B cell (primary cell): Measurements from ENCODE around the gene AKAP9. TPM values are rescaled to one million over a fixed set of nuclear protein-coding genes. Genes with fewer than 3 reads are reported as not detected.

ENCODE experiments used
- ATAC-seq: fragments of 200-7000 bp; cut with Tn5 transposase; one replicate; pipeline ENCODE4 v1.10.0; 2021; ENCODE audit warnings: low read depth, mild to moderate bottlenecking, moderate number of reproducible peaks, moderate library complexity
- CTCF ChIA-PET: fragments of 350-600 bp; sonication (Branson Sonifier 250); formaldehyde crosslinking; loops from one replicate; lab custom pipeline; 2021; ENCODE audit warnings: antibody characterized with exemption, inconsistent platforms; lab: Charles Lee
- POLR2A ChIA-PET: fragments of 350-600 bp; sonication (Branson Sonifier 250); formaldehyde crosslinking; loops from one replicate; lab custom pipeline; 2021; ENCODE audit warnings: antibody characterized with exemption; lab: Charles Lee
- DNase-seq: peaks from one replicate; pipeline ENCODE4 v3.0.0; 2013
- H2AFZ ChIP-seq: 2 replicates; pipeline ENCODE4 v1.6.1; 2012; ENCODE audit warnings: mild to moderate bottlenecking, low read depth, low read length; ENCODE audit not compliant: insufficient read depth, poor library complexity, severe bottlenecking
- H3K27ac ChIP-seq, 2 donors: 1 replicate in 1 of 2; 2 replicates in 1 of 2; pipeline ENCODE4 v1.5.1; 2012 to 2013; ENCODE audit warnings: low read length in 2 of 2, mild to moderate bottlenecking in 2 of 2, moderate library complexity in 1 of 2
- H3K27me3 ChIP-seq, 4 experiments: fragments of 200-600 bp in 1 of 4; sonication (generic) in 1 of 4; replicated peaks in 1 of 4; 1 replicate in 2 of 4; 2 replicates in 2 of 4; pipeline versions ENCODE4 v1.6.1 to v1.7.0; 2013 to 2016; ENCODE audit warnings: low read length in 3 of 4, mild to moderate bottlenecking in 2 of 4, mixed read lengths in 1 of 4, moderate library complexity in 1 of 4; ENCODE audit not compliant: insufficient read depth in 4 of 4, control insufficient read depth in 3 of 4; ENCODE audit errors: control extremely low read depth in 1 of 4
- H3K36me3 ChIP-seq, 2 experiments: replicated peaks in 1 of 2; 1 replicate in 1 of 2; 2 replicates in 1 of 2; pipeline versions ENCODE4 v1.6.1 to v1.7.1; 2013; ENCODE audit warnings: low read length in 1 of 2; ENCODE audit not compliant: insufficient read depth in 2 of 2, control insufficient read depth in 1 of 2; ENCODE audit errors: control extremely low read depth in 1 of 2, extremely low read depth in 1 of 2
- H3K4me1 ChIP-seq, 2 donors: fragments of 200-600 bp in 1 of 2; sonication (generic) in 1 of 2; 1 replicate in 1 of 2; 2 replicates in 1 of 2; pipeline versions ENCODE4 v1.5.1 to v1.6.1; 2013 to 2017; ENCODE audit warnings: low read length in 2 of 2; ENCODE audit not compliant: control insufficient read depth in 2 of 2, insufficient read depth in 2 of 2
- H3K4me2 ChIP-seq: replicated peaks from 2 replicates; pipeline ENCODE3; 2012; ENCODE audit warnings: mild to moderate bottlenecking, low read depth, low read length; ENCODE audit not compliant: poor library complexity, severe bottlenecking
- H3K4me3 ChIP-seq, 5 experiments: fragments of 200-600 bp in 1 of 5; sonication (generic) in 1 of 5; 1 replicate in 3 of 5; 2 replicates in 2 of 5; pipeline versions ENCODE4 v1.5.1 to v1.7.0; 2011 to 2016; ENCODE audit warnings: low read length in 4 of 5, mild to moderate bottlenecking in 4 of 5, low read depth in 2 of 5, control low read depth in 1 of 5, moderate library complexity in 1 of 5; ENCODE audit not compliant: insufficient read depth in 1 of 5; ENCODE audit errors: control extremely low read depth in 1 of 5, extremely low read depth in 1 of 5
- H3K79me2 ChIP-seq: fragments of 200-600 bp; sonication (generic); one replicate; pipeline ENCODE4 v1.6.0; 2016; ENCODE audit warnings: low read length; ENCODE audit not compliant: control insufficient read depth, insufficient read depth
- H3K9ac ChIP-seq: fragments of 200-600 bp; sonication (generic); 2 replicates; pipeline ENCODE4 v1.6.1; 2017; ENCODE audit warnings: mild to moderate bottlenecking, low read length, moderate library complexity
- H3K9me3 ChIP-seq, 3 donors: one replicate each; pipeline versions ENCODE4 v1.6.1 to v1.7.1; 2013; ENCODE audit warnings: low read length in 2 of 3; ENCODE audit not compliant: control insufficient read depth in 2 of 3, insufficient read depth in 1 of 3; ENCODE audit errors: control extremely low read depth in 1 of 3
- H4K20me1 ChIP-seq: 2 replicates; pipeline ENCODE4 v1.6.0; 2012; ENCODE audit warnings: mild to moderate bottlenecking, low read length; ENCODE audit not compliant: insufficient read depth, control insufficient read depth, poor library complexity, severe bottlenecking
- H3K27ac Mint-ChIP-seq: one replicate; pipeline ENCODE4 v1.8.0; 2021; ENCODE audit warnings: mixed read lengths
- H3K27me3 Mint-ChIP-seq: one replicate; pipeline ENCODE4 v1.8.0; 2021; ENCODE audit warnings: mixed read lengths
- H3K4me1 Mint-ChIP-seq: one replicate; pipeline ENCODE4 v1.8.0; 2021; ENCODE audit warnings: mixed read lengths
- H3K4me3 Mint-ChIP-seq: one replicate; pipeline ENCODE4 v1.8.0; 2021; ENCODE audit warnings: mixed read lengths
- H3K9me3 Mint-ChIP-seq: one replicate; pipeline ENCODE4 v1.8.0; 2022; ENCODE audit warnings: mixed read lengths; ENCODE audit not compliant: insufficient read depth
- CTCF ChIP-seq: fragments of 200-600 bp; IDR thresholded peaks from one replicate; pipeline ENCODE4 v1.8.0; 2022; ENCODE audit warnings: antibody characterized with exemption, mild to moderate bottlenecking
- EZH2 ChIP-seq: IDR thresholded peaks from 2 replicates; pipeline ENCODE4 v1.6.1; 2012; ENCODE audit warnings: borderline replicate concordance, low read depth, mild to moderate bottlenecking, moderate library complexity, low read length; ENCODE audit not compliant: insufficient read depth, poor library complexity, severe bottlenecking
- WGBS: methylation state at CpG from one replicate; pipeline ENCODE4 v1.1.5; 2013; ENCODE audit warnings: missing lambda C conversion rate; ENCODE audit not compliant: insufficient coverage; 5-methylcytosine and 5-hydroxymethylcytosine counted together
- intact Hi-C: fragments of 100-400 bp; cut with micrococcal nuclease; formaldehyde crosslinking; loops from one replicate; pipeline ENCODE4 v1.10.0; 2022
- polyA plus RNA-seq: library from polyadenylated mRNA; depleted of rRNA; stranded (reverse); fragments of >200 nt; gene quantifications from 2 replicates; pipeline ENCODE4 v1.2.3, GENCODE V29; 2012
- total RNA-seq, 2 donors: library from RNA; stranded (reverse); fragments of 120-200 nt in 1 of 2; gene quantifications; 1 replicate in 1 of 2; 2 replicates in 1 of 2; pipeline versions ENCODE4 v1.2.3 to v1.2.4, GENCODE V29; 2013 to 2022

AKAP9 gene
- total and polyA plus RNA-seq, 2 donors (not counting 1 experiment from before 2014, with no cell fraction given) = 19.3 to 106 TPM

GRCh38 chr7:92010215-92010614, 69.6 kb downstream of the AKAP9 start:
- no peak overlapping the region for H3K4me3 ChIP-seq
- H3K9ac ChIP-seq = no peak overlapping the region
- peaks cover 4% of the 10 kb centered on the region for H3K9me3 Mint-ChIP-seq
- ChIA-PET POLR2A (no interaction called here), CTCF (no interaction called here)
- no peak overlapping the region for H3K4me2 ChIP-seq
- DNase-seq (no peak), ATAC-seq (no peak)
- WGBS = 100% methylated on average over 5 of the region's 5 CpGs
- no peak overlapping the region for H3K27ac Mint-ChIP-seq
- H2AFZ ChIP-seq = no peak overlapping the region
- H3K36me3 ChIP-seq = peaks cover 12 to 24% of the 10 kb centered on the region in 2 experiments
- no peak for TF ChIP-seq CTCF
- TF ChIP-seq EZH2 = no peak
- no peaks in the 10 kb centered on the region for H3K4me1 Mint-ChIP-seq
- no peaks in the 10 kb centered on the region for H4K20me1 ChIP-seq
- H3K27ac ChIP-seq = no peak overlapping the region
- H3K27me3 Mint-ChIP-seq = no peaks in the 10 kb centered on the region
- H3K79me2 ChIP-seq = no peaks in the 10 kb centered on the region
- no peaks in the 10 kb centered on the region for H3K27me3 ChIP-seq
- intact Hi-C loops = no loop called here
- no peaks in the 10 kb centered on the region for H3K4me1 ChIP-seq
- H3K9me3 ChIP-seq = peaks cover 0 to 12% (median 0%) of the 10 kb centered on the region in 3 donors
- H3K4me3 Mint-ChIP-seq = no peak overlapping the region

- CTCF ChIA-PET = no interaction called here
- H3K27ac Mint-ChIP-seq = no peak overlapping the region
- intact Hi-C loops = no loop called here
- no peak overlapping the region for H3K9ac ChIP-seq
- no peak for DNase-seq
- no peaks in the 10 kb centered on the region for H3K27me3 ChIP-seq
- H3K4me1 Mint-ChIP-seq = no peaks in the 10 kb centered on the region
- H3K9me3 ChIP-seq = peaks cover 0 to 11% (median 0%) of the 10 kb centered on the region in 3 donors
- H3K4me3 Mint-ChIP-seq = no peak overlapping the region
- no peak overlapping the region for H3K4me2 ChIP-seq
- H2AFZ ChIP-seq = no peak overlapping the region
- H3K4me3 ChIP-seq = no peak overlapping the region
- peaks cover 4% of the 10 kb centered on the region for H3K9me3 Mint-ChIP-seq
- no peak overlapping the region for H3K27ac ChIP-seq
- H3K4me1 ChIP-seq = no peaks in the 10 kb centered on the region
- H3K79me2 ChIP-seq = no peaks in the 10 kb centered on the region
- ATAC-seq = no peak
- H3K27me3 Mint-ChIP-seq = no peaks in the 10 kb centered on the region
- TF ChIP-seq EZH2 (no peak), CTCF (no peak)
- H4K20me1 ChIP-seq = no peaks in the 10 kb centered on the region
- peaks cover 13 to 19% of the 10 kb centered on the region in 2 experiments for H3K36me3 ChIP-seq
- POLR2A ChIA-PET = no interaction called here
These were observed 72.9 kb downstream of the AKAP9 start for GRCh38 chr7:92013611-92014010.
